ENCODE measurements around the gene ZDHHC11B. TPM values are rescaled to one million over a fixed set of nuclear protein-coding genes. Genes with fewer than 3 reads are reported as not detected.
"Not testable (repeated sequence)": the region's sequence is repeated elsewhere in the genome, so short reads cannot be mapped to it uniquely, and the experiment has no call there.

Gene ZDHHC11B
- polyA plus RNA-seq, 3 donors from 2014 or later: not detected

- H3K36me3 Mint-ChIP-seq; H3K27ac Mint-ChIP-seq; H3K27me3 Mint-ChIP-seq (ENCODE audit: low read depth in 3 of 3); H3K4me1 Mint-ChIP-seq; DNase-seq; H3K9me3 Mint-ChIP-seq; H3K4me3 Mint-ChIP-seq: not testable (repeated sequence)
Observed at GRCh38 chr5:747303-747844, 37.2 kb downstream of the ZDHHC11B start.

DNA sequence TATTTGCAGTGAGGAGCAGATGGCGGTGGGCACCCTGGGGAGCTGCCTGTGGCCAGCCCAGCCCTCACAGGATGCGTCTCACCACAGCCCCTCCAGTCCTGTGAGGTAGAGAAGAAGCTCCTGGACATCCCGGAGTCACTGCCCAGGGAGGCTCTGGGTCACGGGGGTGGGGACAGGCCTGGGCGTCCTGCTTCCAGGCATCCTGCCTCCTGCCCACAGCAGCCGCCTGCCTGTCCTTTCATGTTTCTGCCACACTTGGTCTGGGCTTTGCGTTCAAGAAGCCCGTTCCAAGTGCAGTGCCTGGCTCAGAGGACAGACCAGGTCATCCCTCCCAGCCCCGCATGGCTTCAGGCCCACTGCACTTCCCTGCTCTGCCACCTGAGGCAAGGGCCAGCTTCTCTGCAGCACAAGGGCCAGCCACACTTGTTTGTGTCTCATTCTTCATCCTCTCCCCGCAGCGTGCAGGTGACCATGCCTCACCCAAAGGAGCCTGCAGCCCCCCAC lies 38.2 kb downstream of the ZDHHC11B start:
- Mint-ChIP-seq H3K27ac (no peak overlapping the region), H3K4me3 (no peak overlapping the region), H3K4me1 (no peaks in the 10 kb centered on the region), H3K27me3 (ENCODE audit: low read depth in 3 of 3) (no peaks in the 10 kb centered on the region), H3K36me3 (no peaks in the 10 kb centered on the region), H3K9me3 (no peaks in the 10 kb centered on the region)
- no peak for DNase-seq

- not testable (repeated sequence) for H3K27ac Mint-ChIP-seq; H3K4me3 Mint-ChIP-seq; H3K36me3 Mint-ChIP-seq; H3K4me1 Mint-ChIP-seq; DNase-seq; H3K9me3 Mint-ChIP-seq; H3K27me3 Mint-ChIP-seq (ENCODE audit: low read depth in 3 of 3)
Observed at GRCh38 chr5:745272-746142, 39.0 kb downstream of the ZDHHC11B start.

GRCh38 chr5:743696-744404 lies 40.7 kb downstream of the ZDHHC11B start:
- H3K36me3 Mint-ChIP-seq; DNase-seq; H3K9me3 Mint-ChIP-seq; H3K27me3 Mint-ChIP-seq (ENCODE audit: low read depth in 3 of 3); H3K27ac Mint-ChIP-seq; H3K4me3 Mint-ChIP-seq; H3K4me1 Mint-ChIP-seq: not testable (repeated sequence)

- not testable (repeated sequence) for H3K27ac Mint-ChIP-seq; DNase-seq; H3K27me3 Mint-ChIP-seq (ENCODE audit: low read depth in 3 of 3); H3K4me1 Mint-ChIP-seq; H3K36me3 Mint-ChIP-seq; H3K9me3 Mint-ChIP-seq; H3K4me3 Mint-ChIP-seq
Observed at GRCh38 chr5:742276-742675, 42.3 kb downstream of the ZDHHC11B start.

- not testable (repeated sequence) for H3K4me3 Mint-ChIP-seq; DNase-seq; H3K4me1 Mint-ChIP-seq; H3K27ac Mint-ChIP-seq; H3K9me3 Mint-ChIP-seq; H3K36me3 Mint-ChIP-seq; H3K27me3 Mint-ChIP-seq (ENCODE audit: low read depth in 3 of 3)
Observed at GRCh38 chr5:734145-734544, 50.4 kb downstream of the ZDHHC11B start.

DNA sequence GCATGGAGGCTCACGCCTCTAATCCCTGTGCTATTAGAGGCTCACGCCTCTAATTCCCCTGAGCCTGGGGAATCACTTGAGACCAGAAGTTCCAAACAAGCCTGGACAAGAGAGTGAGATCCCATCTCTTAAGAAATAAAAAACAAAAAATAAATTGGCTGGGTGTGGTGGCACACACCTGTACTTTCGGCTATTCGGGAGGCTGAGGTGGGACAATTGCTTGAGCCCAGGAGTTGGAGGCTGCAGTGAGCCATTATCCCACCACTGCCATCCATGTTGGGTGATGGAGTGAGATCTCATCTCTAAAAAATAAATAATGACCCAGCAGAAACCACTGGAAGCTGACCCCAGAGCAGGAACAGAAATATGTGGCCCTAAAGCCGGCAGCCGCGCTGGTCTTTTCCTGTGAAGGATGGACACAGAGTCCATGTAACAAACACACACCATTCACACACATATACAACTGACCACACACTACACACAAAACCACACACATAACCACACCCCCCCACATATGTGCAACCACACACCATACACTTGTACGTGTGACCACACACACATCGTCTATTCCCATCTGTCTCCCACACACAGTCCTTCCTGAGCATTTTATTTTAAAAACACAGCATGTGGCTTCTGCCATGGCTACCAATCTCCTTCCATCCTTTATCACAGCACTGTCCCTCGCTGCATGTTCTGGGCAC lies 51.6 kb downstream of the ZDHHC11B start:
- not testable (repeated sequence) for H3K4me1 Mint-ChIP-seq; H3K4me3 Mint-ChIP-seq; H3K9me3 Mint-ChIP-seq; H3K27ac Mint-ChIP-seq; H3K36me3 Mint-ChIP-seq; DNase-seq; H3K27me3 Mint-ChIP-seq (ENCODE audit: low read depth in 3 of 3)

DNA sequence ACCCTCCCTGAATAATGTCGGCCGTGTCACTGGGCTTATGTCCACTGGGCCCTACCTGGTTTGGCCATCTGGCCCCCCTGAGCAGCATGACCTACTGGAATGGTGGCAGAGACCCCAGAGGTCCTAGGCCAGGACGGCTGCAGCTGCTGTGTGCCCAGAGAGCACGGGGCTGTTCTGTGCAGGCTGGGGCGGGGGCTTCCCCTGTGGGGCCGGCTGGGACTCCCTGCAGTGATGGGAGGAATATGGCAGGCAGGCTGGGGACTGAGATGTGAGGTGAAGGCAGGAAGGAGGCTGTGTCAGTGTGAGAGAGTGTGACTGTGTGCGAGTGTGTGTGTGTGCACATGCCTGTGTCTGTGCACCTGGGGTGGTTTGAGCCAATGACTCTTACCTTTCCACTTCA lies 55.3 kb downstream of the ZDHHC11B start:
- not testable (repeated sequence) for H3K36me3 Mint-ChIP-seq; H3K4me3 Mint-ChIP-seq; H3K27me3 Mint-ChIP-seq (ENCODE audit: low read depth in 3 of 3); H3K4me1 Mint-ChIP-seq; DNase-seq; H3K9me3 Mint-ChIP-seq; H3K27ac Mint-ChIP-seq

DNA sequence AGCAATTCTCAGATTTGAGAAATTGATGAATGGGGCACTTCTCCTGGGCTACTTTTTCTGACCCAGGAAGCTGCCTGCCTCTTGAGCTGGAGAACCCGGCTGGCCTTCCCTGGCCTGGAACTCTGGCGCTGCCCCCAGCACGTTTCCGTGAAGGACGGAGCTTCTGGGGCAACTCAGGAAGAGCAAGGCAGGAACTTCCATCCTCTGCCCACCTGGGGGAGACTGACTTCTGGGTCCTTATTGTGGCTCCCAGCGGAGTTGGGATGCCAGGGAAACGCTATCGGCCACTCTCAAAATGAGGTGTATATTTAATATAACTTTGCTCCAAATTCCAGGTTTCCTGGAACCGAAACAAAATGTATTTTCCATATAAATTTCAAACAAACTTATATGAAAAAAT lies 57.4 kb downstream of the ZDHHC11B start:
- not testable (repeated sequence) for DNase-seq; H3K4me1 Mint-ChIP-seq; H3K36me3 Mint-ChIP-seq; H3K9me3 Mint-ChIP-seq; H3K27ac Mint-ChIP-seq; H3K27me3 Mint-ChIP-seq (ENCODE audit: low read depth in 3 of 3); H3K4me3 Mint-ChIP-seq

DNA sequence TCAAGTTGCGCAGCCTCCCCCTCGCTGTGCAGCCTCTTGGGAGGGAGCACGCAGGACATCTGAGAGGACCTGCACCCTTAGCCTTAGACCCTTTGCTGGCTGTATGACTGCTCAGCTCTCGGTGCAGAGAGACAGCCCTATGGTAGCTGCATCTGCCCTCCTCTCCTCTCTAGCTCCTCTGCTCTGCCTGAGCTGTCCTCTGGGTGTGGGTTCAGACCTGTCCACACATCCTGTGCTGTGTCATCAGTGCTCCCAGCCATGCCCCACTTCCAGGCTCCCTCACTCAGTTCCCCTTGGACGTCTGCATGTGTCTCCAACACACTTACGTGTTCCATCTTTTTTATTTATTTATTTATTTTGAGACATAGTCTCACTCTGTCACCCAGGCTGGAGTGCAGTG lies 60.7 kb downstream of the ZDHHC11B start:
- not testable (repeated sequence) for DNase-seq, H3K4me3 Mint-ChIP-seq, H3K36me3 Mint-ChIP-seq, H3K4me1 Mint-ChIP-seq, H3K27ac Mint-ChIP-seq
- H3K9me3 Mint-ChIP-seq: peaks cover 5 to 15% (median 11%) of the 10 kb centered on the region in 6 donors
- peaks cover 1 to 12% (median 12%) of the 10 kb centered on the region in 3 donors for H3K27me3 Mint-ChIP-seq (ENCODE audit: low read depth in 3 of 3)

GRCh38 chr5:723309-723708 lies 61.2 kb downstream of the ZDHHC11B start:
- not testable (repeated sequence) for H3K4me1 Mint-ChIP-seq, H3K36me3 Mint-ChIP-seq, DNase-seq, H3K27ac Mint-ChIP-seq, H3K4me3 Mint-ChIP-seq
- peaks cover 5 to 20% (median 15%) of the 10 kb centered on the region in 6 donors for H3K9me3 Mint-ChIP-seq
- peaks cover 1 to 14% (median 9%) of the 10 kb centered on the region in 3 donors for H3K27me3 Mint-ChIP-seq (ENCODE audit: low read depth in 3 of 3)

DNA sequence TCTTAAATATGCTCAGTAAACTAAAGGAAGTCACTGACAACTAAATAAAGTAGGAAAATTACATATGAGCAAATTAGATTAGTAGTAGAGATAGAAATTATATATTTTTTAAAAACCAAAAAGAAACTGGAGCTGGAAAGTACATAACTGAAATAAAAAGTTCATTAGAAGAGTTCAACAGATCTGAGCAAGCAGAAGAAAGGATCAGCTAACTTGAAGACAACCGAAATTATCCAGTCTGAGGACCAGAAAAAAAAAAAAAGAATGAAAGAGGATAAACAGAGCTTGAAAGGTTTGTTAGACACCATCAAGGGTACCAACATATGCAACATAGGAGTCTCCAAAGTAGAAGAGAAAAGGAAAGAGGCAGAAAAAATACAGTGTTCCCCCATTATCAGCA lies 65.2 kb downstream of the ZDHHC11B start:
- Mint-ChIP-seq H3K27me3 (ENCODE audit: low read depth in 3 of 3) (peaks cover 1 to 21% (median 10%) of the 10 kb centered on the region in 3 donors), H3K36me3 (peaks cover 0 to 13% (median 4%) of the 10 kb centered on the region in 3 donors), H3K9me3 (peaks cover 10 to 28% (median 19%) of the 10 kb centered on the region in 6 donors)
- not testable (repeated sequence) for H3K4me3 Mint-ChIP-seq, H3K4me1 Mint-ChIP-seq, H3K27ac Mint-ChIP-seq, DNase-seq

- Mint-ChIP-seq H3K4me1 (no peaks in the 10 kb centered on the region), H3K27ac (no peak overlapping the region), H3K27me3 (ENCODE audit: low read depth in 3 of 3) (peaks cover 1 to 24% (median 6%) of the 10 kb centered on the region in 3 donors), H3K36me3 (peaks cover 0 to 13% (median 4%) of the 10 kb centered on the region in 3 donors), H3K9me3 (peaks cover 10 to 28% (median 19%) of the 10 kb centered on the region in 6 donors), H3K4me3 (no peak overlapping the region)
- DNase-seq: no peak
Observed at GRCh38 chr5:717143-717542, 67.4 kb downstream of the ZDHHC11B start.

DNA sequence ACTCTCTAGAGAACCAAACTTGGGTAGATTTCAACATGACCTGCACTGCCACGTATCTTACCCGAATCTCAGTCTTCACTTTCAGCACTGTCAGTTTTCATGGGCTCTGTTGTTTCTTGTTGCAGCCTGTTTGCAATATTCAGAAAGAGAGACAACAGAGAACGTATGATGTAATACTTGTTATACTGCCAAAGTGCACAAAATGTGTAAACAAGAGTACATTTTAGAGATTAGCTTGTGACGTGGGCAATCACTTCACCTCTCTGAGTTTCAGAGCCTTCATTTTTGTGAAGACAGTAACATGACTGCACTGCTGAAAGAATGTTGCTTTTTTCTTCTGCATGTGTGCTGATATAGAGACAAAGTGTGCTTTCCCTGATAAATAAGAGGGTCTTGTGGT lies 67.8 kb downstream of the ZDHHC11B start:
- H3K9me3 Mint-ChIP-seq: peaks cover 10 to 28% (median 19%) of the 10 kb centered on the region in 6 donors
- H3K4me3 Mint-ChIP-seq, H3K4me1 Mint-ChIP-seq, DNase-seq, H3K27ac Mint-ChIP-seq: not testable (repeated sequence)
- peaks cover 1 to 24% (median 6%) of the 10 kb centered on the region in 3 donors for H3K27me3 Mint-ChIP-seq (ENCODE audit: low read depth in 3 of 3)
- H3K36me3 Mint-ChIP-seq: peaks cover 0 to 13% (median 4%) of the 10 kb centered on the region in 3 donors
